ENCODE results near the gene TIE1.

The TIE1 gene

GRCh38 chr1:43338001-43338400, 37.2 kb downstream of the TIE1 start:
- no peak for DNase-seq (ENCODE audit: low read depth)

- DNase-seq (ENCODE audit: low read depth) = no peak
These were observed 38.9 kb downstream of the TIE1 start for GRCh38 chr1:43339584-43340232.

GRCh38 chr1:43340559-43340958, 39.8 kb downstream of the TIE1 start:
- no peak for DNase-seq (ENCODE audit: low read depth)

- DNase-seq (ENCODE audit: low read depth) = no peak
These were observed 43.6 kb downstream of the TIE1 start for GRCh38 chr1:43344267-43344850.

GRCh38 chr1:43345120-43345519, 44.3 kb downstream of the TIE1 start:
- DNase-seq (ENCODE audit: low read depth) = peak; percentile 19

- DNase-seq (ENCODE audit: low read depth) = no peak
These were observed 45.9 kb downstream of the TIE1 start for GRCh38 chr1:43346636-43347035.

- DNase-seq (ENCODE audit: low read depth) = no peak
These were observed 47.6 kb downstream of the TIE1 start for GRCh38 chr1:43348343-43348808.

- peak; percentile 60 for DNase-seq (ENCODE audit: low read depth)
These were observed 48.2 kb downstream of the TIE1 start for GRCh38 chr1:43348809-43349593.

- peak; percentile 92 for DNase-seq (ENCODE audit: low read depth)
These were observed 49.0 kb downstream of the TIE1 start for GRCh38 chr1:43349594-43350306.

- DNase-seq (ENCODE audit: low read depth) = no peak
These were observed 50.2 kb downstream of the TIE1 start for GRCh38 chr1:43350976-43351375.

GRCh38 chr1:43351421-43352350, 50.9 kb downstream of the TIE1 start:
- DNase-seq (ENCODE audit: low read depth) = no peak

- DNase-seq (ENCODE audit: low read depth) = no peak
These were observed 51.5 kb downstream of the TIE1 start for GRCh38 chr1:43352351-43352705.

- DNase-seq (ENCODE audit: low read depth) = no peak
These were observed 52.1 kb downstream of the TIE1 start for GRCh38 chr1:43352881-43353280.

GRCh38 chr1:43354471-43354870, 53.7 kb downstream of the TIE1 start:
- no peak for DNase-seq (ENCODE audit: low read depth)

GRCh38 chr1:43354936-43355335, 54.2 kb downstream of the TIE1 start:
- DNase-seq (ENCODE audit: low read depth) = peak; percentile 37

GRCh38 chr1:43357251-43357650, 56.5 kb downstream of the TIE1 start:
- no peak for DNase-seq (ENCODE audit: low read depth)

GRCh38 chr1:43358121-43358745, 57.5 kb downstream of the TIE1 start:
- DNase-seq (ENCODE audit: low read depth) = peak; percentile 58

- peak; percentile 97 for DNase-seq (ENCODE audit: low read depth)
These were observed 58.2 kb downstream of the TIE1 start, which contains the start of gene CDC20 for GRCh38 chr1:43358746-43359693. Gene CDC20 (plus strand): TSS chr1:43358981. CDS start chr1:43359216, 235 bp downstream.

- DNase-seq (ENCODE audit: low read depth) = peak; percentile 44
These were observed 58.9 kb downstream of the TIE1 start for GRCh38 chr1:43359696-43360095.

- DNase-seq (ENCODE audit: low read depth) = no peak
These were observed 59.8 kb downstream of the TIE1 start for GRCh38 chr1:43360616-43361015.
